ENCODE data around the gene ZFP36L2. TPM values are rescaled to one million over a fixed set of nuclear protein-coding genes. Genes with fewer than 3 reads are reported as not detected.
A peak's percentile ranks its signal among the peaks of the same experiment; 100 is the strongest.

The ZFP36L2 gene
- total and polyA plus RNA-seq, 10 of the 15 experiments (the other 5 are each of a cell fraction or from before 2014, with no cell fraction given): 4.3 to 64.9 (median 19.5) TPM

- 0 out of 2 replicates have a peak, but pooled peaks have one; percentile 8 for TF ChIP-seq ZNF687 (IDR thresholded peaks at IDR 0.05)
- peak; percentile 47 for TF ChIP-seq EED (IDR thresholded peaks at IDR 0.05; ENCODE audit: low read depth)
- 0 out of 2 replicates have a peak, but pooled peaks have one; percentile 25 for TF ChIP-seq SMAD5 (IDR thresholded peaks at IDR 0.05; ENCODE audit: low read depth)
- TF ChIP-seq TCF7 (IDR thresholded peaks at IDR 0.05; ENCODE audit: borderline replicate concordance): 0 out of 2 replicates have a peak, but pooled peaks have one; percentile 21
- TF ChIP-seq MEF2B (IDR thresholded peaks at IDR 0.05; ENCODE audit: partially characterized antibody, poor library complexity, severe bottlenecking): peak; percentile 28
- TF ChIP-seq PAX8 (IDR thresholded peaks at IDR 0.05): no peak
- TF ChIP-seq SRF (IDR thresholded peaks at IDR 0.05; ENCODE audit: low read depth in 2 of 2, low read length in 2 of 2): no peak
- TF ChIP-seq E2F4 (IDR thresholded peaks at IDR 0.05; ENCODE audit: low read depth, low read length): peak; percentile 56; the same call in 1 of the 2 replicates
- TF ChIP-seq ATF7 (IDR thresholded peaks at IDR 0.05; ENCODE audit: low read depth): no peak
- peak; percentile 77 for TF ChIP-seq GATAD2B (conservative IDR thresholded peaks at IDR 0.05; ENCODE audit: low read depth)
- TF ChIP-seq NBN (IDR thresholded peaks at IDR 0.05): peak; percentile 13; the same call in 1 of the 2 replicates
- TF ChIP-seq LARP7 (IDR thresholded peaks at IDR 0.05): peak; percentile 37; the same call in 1 of the 2 replicates
- TF ChIP-seq JUND (IDR thresholded peaks at IDR 0.05; ENCODE audit: low read depth, low read length): no peak
- TF ChIP-seq MAX (IDR thresholded peaks at IDR 0.05; ENCODE audit: low read depth, low read length): peak; percentile 55; the same call in 1 of the 2 replicates
- peak; percentile 17 for TF ChIP-seq DPF2 (IDR thresholded peaks at IDR 0.05)
- TF ChIP-seq IKZF1 (conservative IDR thresholded peaks at IDR 0.05): peak; percentile 22
- TF ChIP-seq BACH1 (IDR thresholded peaks at IDR 0.05; ENCODE audit: borderline replicate concordance): peak; percentile 21; the same call in 1 of the 2 replicates
- TF ChIP-seq MYC (IDR thresholded peaks at IDR 0.05; ENCODE audit: insufficient read depth, insufficient read length, insufficient replicate concordance, low read length, severe bottlenecking): peak; percentile 95
- peak; percentile 56; the same call in 1 of the 2 replicates for TF ChIP-seq HDAC2 (IDR thresholded peaks at IDR 0.05)
- TF ChIP-seq SIN3A (IDR thresholded peaks at IDR 0.05; ENCODE audit: low read depth, low read length): peak; percentile 61; the same call in 1 of the 2 replicates
- TF ChIP-seq SMC3 (IDR thresholded peaks at IDR 0.05; ENCODE audit: borderline replicate concordance, low read length): peak; percentile 21; the same call in 1 of the 2 replicates
- peak in 1 of 2 experiments; percentile 30; a peak in 1 of 3 replicates for TF ChIP-seq EGR1 (IDR thresholded peaks at IDR 0.05; ENCODE audit: borderline replicate concordance in 1 of 2, low read depth in 2 of 2, low read length in 2 of 2)
Observed at GRCh38 chr2:43226955-43227829, 786 bp upstream of the ZFP36L2 start (continued).
